Fibroblast of skin of back (primary cell): Measurements from ENCODE around the gene MYO1D.
"Not testable (repeated sequence)": the region's sequence is repeated elsewhere in the genome, so short reads cannot be mapped to it uniquely, and the experiment has no call there.

Experiments
- DNase-seq: peaks from one replicate; pipeline ENCODE4 v3.0.0-alpha.2; 2013

MYO1D gene

GRCh38 chr17:32660496-32660985, 216.4 kb downstream of the MYO1D start:
- DNase-seq, result no peak

- peak; percentile 78 for DNase-seq
These were observed 217.5 kb downstream of the MYO1D start for GRCh38 chr17:32659419-32659842.

- no peak for DNase-seq
These were observed 218.2 kb downstream of the MYO1D start for GRCh38 chr17:32658470-32659418.

GRCh38 chr17:32656886-32657285, 220.0 kb downstream of the MYO1D start:
- DNase-seq, result no peak

- DNase-seq, result no peak
These were observed 222.6 kb downstream of the MYO1D start for GRCh38 chr17:32654324-32654723.

GRCh38 chr17:32651084-32651483, 225.8 kb downstream of the MYO1D start:
- no peak for DNase-seq

GRCh38 chr17:32648450-32648849, 228.5 kb downstream of the MYO1D start:
- DNase-seq, result no peak

- DNase-seq, result no peak
These were observed 230.0 kb downstream of the MYO1D start for GRCh38 chr17:32646941-32647340.

GRCh38 chr17:32641514-32641913, 235.4 kb downstream of the MYO1D start:
- not testable (repeated sequence) for DNase-seq

GRCh38 chr17:32636598-32637218, 240.2 kb downstream of the MYO1D start:
- DNase-seq, result no peak

GRCh38 chr17:32634167-32634566, 242.8 kb downstream of the MYO1D start:
- no peak for DNase-seq

- no peak for DNase-seq
These were observed 245.4 kb downstream of the MYO1D start for GRCh38 chr17:32631341-32632096.

GRCh38 chr17:32629563-32630190, 247.2 kb downstream of the MYO1D start:
- DNase-seq, result no peak

- DNase-seq, result no peak
These were observed 248.5 kb downstream of the MYO1D start for GRCh38 chr17:32628271-32629044.

- DNase-seq, result peak; percentile 64
These were observed 249.5 kb downstream of the MYO1D start for GRCh38 chr17:32627239-32627996.

- DNase-seq, result no peak
These were observed 250.5 kb downstream of the MYO1D start for GRCh38 chr17:32626379-32626791.

GRCh38 chr17:32625971-32626370, 251.0 kb downstream of the MYO1D start:
- no peak for DNase-seq

- DNase-seq, result no peak
These were observed 253.7 kb downstream of the MYO1D start for GRCh38 chr17:32623196-32623595.

- no peak for DNase-seq
These were observed 254.4 kb downstream of the MYO1D start for GRCh38 chr17:32622540-32622939.

- peak; percentile 13 for DNase-seq
These were observed 255.2 kb downstream of the MYO1D start for GRCh38 chr17:32621612-32622312.
